Activated T-cell treated with anti-CD3 and anti-CD28 coated beads, Interleukin-2, amount 50 U/mL, for 4 hours (primary cell): ENCODE measurements around the gene PDC. TPM values are rescaled to one million over a fixed set of nuclear protein-coding genes. Genes with fewer than 3 reads are reported as not detected.
"Not testable (repeated sequence)": the region's sequence is repeated elsewhere in the genome, so short reads cannot be mapped to it uniquely, and the experiment has no call there.

Source experiments
- ATAC-seq, 2 donors: fragments of 200-7000 bp; cut with Tn5 transposase; one replicate each; pipeline ENCODE4 v1.10.0; 2021
- DNase-seq: peaks from one replicate; pipeline ENCODE4 v3.0.0-alpha.2; 2020
- H3K27me3 Mint-ChIP-seq: one replicate; pipeline ENCODE4 v1.8.0; 2021; ENCODE audit warnings: low read depth, mixed read lengths
- H3K36me3 Mint-ChIP-seq: one replicate; pipeline ENCODE4 v1.8.0; 2022; ENCODE audit warnings: mixed read lengths; ENCODE audit not compliant: insufficient read depth
- H3K4me1 Mint-ChIP-seq: one replicate; pipeline ENCODE4 v1.8.0; 2021; ENCODE audit warnings: low read depth, mixed read lengths
- H3K4me3 Mint-ChIP-seq: one replicate; pipeline ENCODE4 v1.8.0; 2021; ENCODE audit warnings: mild to moderate bottlenecking, moderate library complexity, mixed read lengths
- H3K9me3 Mint-ChIP-seq: one replicate; pipeline ENCODE4 v1.8.0; 2021; ENCODE audit warnings: mixed read lengths
- total RNA-seq, 3 donors: library from RNA; stranded (reverse); gene quantifications; one replicate each; pipeline ENCODE4 v1.2.1, GENCODE V29; 2021

PDC gene
- total RNA-seq, 3 donors from 2014 or later = not detected

GRCh38 chr1:186401446-186401845, 59.5 kb downstream of the PDC start:
- not testable (repeated sequence) for ATAC-seq, H3K9me3 Mint-ChIP-seq, H3K4me1 Mint-ChIP-seq

More at GRCh38 chr1:186401446-186401845, 59.5 kb downstream of the PDC start:
- H3K4me3 Mint-ChIP-seq, H3K27me3 Mint-ChIP-seq, DNase-seq: not testable (repeated sequence)
- peaks cover 19% of the 10 kb centered on the region for H3K36me3 Mint-ChIP-seq

Other genes with a start within 250 kb of the PDC start
- gene PRG4, start 164.8 kb downstream of the PDC start, total RNA-seq = 1 to 10 TPM in 1 of 3 donors, under 1 TPM in 2; 0.21 to 3.0 (median 0.40) TPM
- 100 to 1,000 TPM; 108 to 120 (median 118) TPM for gene TPR, start 85.9 kb downstream of the PDC start, total RNA-seq
- 10 to 100 TPM; 15.1 to 17.4 (median 16.2) TPM for gene ODR4, start 85.3 kb downstream of the PDC start, total RNA-seq
- 1 to 10 TPM; 1.2 to 5.4 (median 2.0) TPM for gene PTGS2, start 219.3 kb upstream of the PDC start, total RNA-seq